ENCODE results near the gene ZC3H10. TPM values are rescaled to one million over a fixed set of nuclear protein-coding genes. Genes with fewer than 3 reads are reported as not detected.
"Not testable (repeated sequence)": the region's sequence is repeated elsewhere in the genome, so short reads cannot be mapped to it uniquely, and the experiment has no call there.

Gene ZC3H10
- total RNA-seq, 1 experiment from 2014 or later: 11.8 TPM

DNA sequence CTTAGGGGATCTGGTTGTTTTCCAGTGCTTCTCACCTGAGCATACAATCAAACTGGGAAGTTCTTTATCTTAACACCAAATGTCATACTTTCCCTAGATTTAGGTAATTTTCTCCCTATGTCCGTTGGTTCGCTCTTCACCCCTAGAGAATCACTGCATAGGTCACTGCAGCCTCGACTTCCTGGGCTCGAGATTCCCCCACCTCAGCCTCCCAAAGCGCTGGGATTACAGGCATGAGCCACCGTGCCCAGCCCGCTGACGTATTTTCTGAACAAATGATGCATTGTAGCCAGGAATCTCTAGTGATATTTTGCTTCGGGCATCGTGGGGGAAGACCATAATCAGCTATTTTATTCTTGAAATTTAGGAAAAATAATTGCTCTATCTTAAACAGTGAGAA is 2.7 kb upstream of the ZC3H10 start:
- Histone ChIP-seq H3K9me3 (ENCODE audit: low read depth, low read length, poor library complexity, severe bottlenecking) (no peaks in the 10 kb centered on the region), H3K4me3 (ENCODE audit: low read depth, low read length, poor library complexity, severe bottlenecking) (peak overlapping the region; percentile 71), H3K4me1 (ENCODE audit: insufficient read depth, low read length, poor library complexity, severe bottlenecking) (peaks cover 13% of the 10 kb centered on the region), H3K36me3 (ENCODE audit: insufficient read depth, low read length, poor library complexity, severe bottlenecking) (peaks cover 46% of the 10 kb centered on the region), H3K27me3 (replicated peaks; ENCODE audit: insufficient read depth, low read depth, low read length, poor library complexity) (no peaks in the 10 kb centered on the region), H3K27ac (ENCODE audit: low read depth, low read length, poor library complexity, severe bottlenecking) (peak overlapping the region; percentile 95)
- POLR2A ChIA-PET (ENCODE audit: low non-redundant PET): no interaction called here
- intact Hi-C loops (cut with micrococcal nuclease; ENCODE audit: unreplicated experiment): loop anchor here (5.0 to 10.0 kb wide), 2 partner anchors 68 to 519 kb away; partner anchors contain the start of gene BAZ2A
- CTCF ChIA-PET: no interaction called here
- no TSS peak for BruUV-seq (replicated peaks)
- no peak for TF ChIP-seq EZH2 (IDR thresholded peaks at IDR 0.05; ENCODE audit: borderline replicate concordance, low read depth, low read length, poor library complexity, severe bottlenecking)
- TF ChIP-seq, protein P1, sequence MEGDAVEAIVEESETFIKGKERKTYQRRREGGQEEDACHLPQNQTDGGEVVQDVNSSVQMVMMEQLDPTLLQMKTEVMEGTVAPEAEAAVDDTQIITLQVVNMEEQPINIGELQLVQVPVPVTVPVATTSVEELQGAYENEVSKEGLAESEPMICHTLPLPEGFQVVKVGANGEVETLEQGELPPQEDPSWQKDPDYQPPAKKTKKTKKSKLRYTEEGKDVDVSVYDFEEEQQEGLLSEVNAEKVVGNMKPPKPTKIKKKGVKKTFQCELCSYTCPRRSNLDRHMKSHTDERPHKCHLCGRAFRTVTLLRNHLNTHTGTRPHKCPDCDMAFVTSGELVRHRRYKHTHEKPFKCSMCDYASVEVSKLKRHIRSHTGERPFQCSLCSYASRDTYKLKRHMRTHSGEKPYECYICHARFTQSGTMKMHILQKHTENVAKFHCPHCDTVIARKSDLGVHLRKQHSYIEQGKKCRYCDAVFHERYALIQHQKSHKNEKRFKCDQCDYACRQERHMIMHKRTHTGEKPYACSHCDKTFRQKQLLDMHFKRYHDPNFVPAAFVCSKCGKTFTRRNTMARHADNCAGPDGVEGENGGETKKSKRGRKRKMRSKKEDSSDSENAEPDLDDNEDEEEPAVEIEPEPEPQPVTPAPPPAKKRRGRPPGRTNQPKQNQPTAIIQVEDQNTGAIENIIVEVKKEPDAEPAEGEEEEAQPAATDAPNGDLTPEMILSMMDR (conservative IDR thresholded peaks at IDR 0.05; ENCODE audit: low read depth, low read length): no peak
- no peak for DNase-seq (ENCODE audit: low spot score)

DNA sequence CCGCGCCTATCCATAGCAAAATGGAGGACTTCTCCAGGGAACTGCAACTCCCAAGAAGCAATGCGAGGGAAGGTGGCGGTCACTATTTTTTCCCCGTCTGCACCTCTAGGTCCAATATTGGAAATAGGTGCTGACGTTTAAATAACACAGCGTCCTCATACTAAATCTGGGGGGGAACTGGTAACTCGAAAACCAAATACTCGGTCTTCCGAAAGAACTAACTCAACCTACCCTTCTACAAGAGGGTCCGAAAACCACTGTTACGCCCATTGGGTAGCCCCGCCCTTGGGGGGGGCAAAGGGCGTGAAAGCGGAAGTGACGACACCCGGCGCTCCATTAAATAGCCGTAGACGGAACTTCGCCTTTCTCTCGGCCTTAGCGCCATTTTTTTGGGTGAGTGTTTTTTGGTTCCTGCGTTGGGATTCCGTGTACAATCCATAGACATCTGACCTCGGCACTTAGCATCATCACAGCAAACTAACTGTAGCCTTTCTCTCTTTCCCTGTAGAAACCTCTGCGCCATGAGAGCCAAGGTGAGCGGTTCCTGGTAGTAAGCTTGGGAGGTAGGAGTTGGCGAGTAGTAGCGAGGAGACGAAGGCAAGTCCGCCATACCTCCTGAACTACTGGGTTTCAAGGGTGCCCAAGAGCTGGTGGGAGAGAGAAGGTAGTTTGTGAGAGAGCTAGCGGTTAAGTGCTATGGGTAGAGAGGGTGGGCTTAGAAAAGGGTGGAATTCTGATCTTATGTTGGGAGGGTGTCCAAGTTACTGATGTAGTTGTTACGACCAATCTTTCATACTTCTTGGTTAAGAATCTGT is 1.6 kb upstream of the ZC3H10 start, which contains the start of gene RPL41:
Gene RPL41 (plus strand): TSS at position 367 of the 815 bp plus-strand sequence.
- no TSS peak for BruUV-seq (replicated peaks)
- intact Hi-C loops (cut with micrococcal nuclease; ENCODE audit: unreplicated experiment): loop anchor here (5.0 to 10.0 kb wide), 2 partner anchors 69 to 518 kb away; partner anchors contain the start of gene BAZ2A

DNA sequence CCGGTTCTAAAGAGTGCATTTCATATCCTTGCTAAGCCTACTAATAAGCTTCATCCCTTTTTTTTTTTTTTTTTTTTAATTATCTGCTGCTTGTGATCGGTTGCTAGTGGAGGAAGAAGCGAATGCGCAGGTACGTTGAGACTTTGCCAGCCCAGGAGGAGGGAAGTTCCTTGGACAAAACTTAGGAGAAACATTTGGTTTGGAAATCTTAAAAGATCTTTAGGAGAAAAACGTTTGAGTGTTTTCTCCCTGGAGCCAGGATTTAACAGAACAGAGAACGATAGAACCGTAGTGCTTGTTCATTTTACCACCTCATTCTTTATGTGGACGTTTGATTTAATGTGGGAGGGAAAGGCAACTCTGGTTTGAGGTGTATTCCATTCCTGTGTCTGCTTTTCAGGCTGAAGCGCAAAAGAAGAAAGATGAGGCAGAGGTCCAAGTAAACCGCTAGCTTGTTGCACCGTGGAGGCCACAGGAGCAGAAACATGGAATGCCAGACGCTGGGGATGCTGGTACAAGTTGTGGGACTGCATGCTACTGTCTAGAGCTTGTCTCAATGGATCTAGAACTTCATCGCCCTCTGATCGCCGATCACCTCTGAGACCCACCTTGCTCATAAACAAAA is 872 bp upstream of the ZC3H10 start:
- Histone ChIP-seq H3K4me1 (ENCODE audit: insufficient read depth, low read length, poor library complexity, severe bottlenecking) (peaks cover 13% of the 10 kb centered on the region), H3K36me3 (ENCODE audit: insufficient read depth, low read length, poor library complexity, severe bottlenecking) (peaks cover 46% of the 10 kb centered on the region), H3K4me3 (ENCODE audit: low read depth, low read length, poor library complexity, severe bottlenecking) (peak overlapping the region; percentile 71), H3K27ac (ENCODE audit: low read depth, low read length, poor library complexity, severe bottlenecking) (peak overlapping the region; percentile 95)
- ChIA-PET CTCF (interaction anchor here (1.1 to 1.6 kb wide), 3 partner anchors 11 to 73 kb away, joined by 3 to 17 read pairs (median 13); partner anchors contain the start of genes ESYT1, PA2G4 and SMARCC2), POLR2A (ENCODE audit: low non-redundant PET) (interaction anchor here (0.6 to 2.4 kb wide), 4 partner anchors 7 to 245 kb away, joined by 4 to 15 read pairs (median 5); partner anchors contain the start of gene PA2G4)
- DNase-seq (ENCODE audit: low spot score); H3K9me3 ChIP-seq (ENCODE audit: low read depth, low read length, poor library complexity, severe bottlenecking); H3K27me3 ChIP-seq (replicated peaks; ENCODE audit: insufficient read depth, low read depth, low read length, poor library complexity): not testable (repeated sequence)
- intact Hi-C loops (cut with micrococcal nuclease; ENCODE audit: unreplicated experiment): loop anchor here (5.0 to 10.0 kb wide), 2 partner anchors 70 to 518 kb away; partner anchors contain the start of gene BAZ2A
- BruUV-seq (replicated peaks): TSS peak; percentile 95

More for the DNA sequence above, 1.6 kb upstream of the ZC3H10 start, which contains the start of gene RPL41:
- Histone ChIP-seq H3K27me3 (replicated peaks; ENCODE audit: insufficient read depth, low read depth, low read length, poor library complexity) (no peaks in the 10 kb centered on the region), H3K4me3 (ENCODE audit: low read depth, low read length, poor library complexity, severe bottlenecking) (peak within 1 kb of the TSS; percentile 71), H3K27ac (ENCODE audit: low read depth, low read length, poor library complexity, severe bottlenecking) (peak within 1 kb of the TSS; percentile 95), H3K9me3 (ENCODE audit: low read depth, low read length, poor library complexity, severe bottlenecking) (no peaks in the 10 kb centered on the region), H3K36me3 (ENCODE audit: insufficient read depth, low read length, poor library complexity, severe bottlenecking) (peaks cover 46% of the 10 kb centered on the region), H3K4me1 (ENCODE audit: insufficient read depth, low read length, poor library complexity, severe bottlenecking) (peaks cover 13% of the 10 kb centered on the region)
- peak; percentile 96 for DNase-seq (ENCODE audit: low spot score)
- CTCF ChIA-PET: no interaction called here
- POLR2A ChIA-PET (ENCODE audit: low non-redundant PET): interaction anchor here (0.6 to 2.4 kb wide), 3 partner anchors 8 to 44 kb away, joined by 4 to 15 read pairs (median 5); partner anchors contain the start of gene PA2G4
- TF ChIP-seq, protein P1 (conservative IDR thresholded peaks at IDR 0.05; ENCODE audit: low read depth, low read length): no peak
- TF ChIP-seq EZH2 (IDR thresholded peaks at IDR 0.05; ENCODE audit: borderline replicate concordance, low read depth, low read length, poor library complexity, severe bottlenecking): no peak

Data from A673 (cell line).